Measurements from ENCODE around the gene MTHFS.

Gene MTHFS

GRCh38 chr15:79878078-79878705 lies 18.6 kb downstream of the MTHFS start:
- no peak for FAIRE-seq
- no peak for DNase-seq (ENCODE audit: low spot score)

GRCh38 chr15:79875213-79875612 lies 21.6 kb downstream of the MTHFS start:
- DNase-seq (ENCODE audit: low spot score) (no peak), FAIRE-seq (no peak)

GRCh38 chr15:79874242-79874641 lies 22.6 kb downstream of the MTHFS start:
- DNase-seq (ENCODE audit: low spot score) (peak; percentile 14), FAIRE-seq (no peak)

GRCh38 chr15:79872358-79873017 lies 24.3 kb downstream of the MTHFS start:
- FAIRE-seq (no peak), DNase-seq (ENCODE audit: low spot score) (peak; percentile 24)

GRCh38 chr15:79868554-79868953 lies 28.3 kb downstream of the MTHFS start:
- DNase-seq (ENCODE audit: low spot score), result no peak
- FAIRE-seq, result no peak

- FAIRE-seq, result no peak
Measured at GRCh38 chr15:79863886-79864285, 32.9 kb downstream of the MTHFS start.

GRCh38 chr15:79862191-79862590 lies 34.6 kb downstream of the MTHFS start:
- FAIRE-seq, result no peak
- DNase-seq (ENCODE audit: low spot score), result no peak

More at GRCh38 chr15:79863886-79864285, 32.9 kb downstream of the MTHFS start:
- no peak for DNase-seq (ENCODE audit: low spot score)

- DNase-seq (ENCODE audit: low spot score) (no peak), FAIRE-seq (no peak)
Measured at GRCh38 chr15:79860661-79861060, 36.2 kb downstream of the MTHFS start.

- FAIRE-seq, result no peak
- no peak for DNase-seq (ENCODE audit: low spot score)
Measured at GRCh38 chr15:79858469-79858868, 38.3 kb downstream of the MTHFS start.

- DNase-seq (ENCODE audit: low spot score), result peak; percentile 68
- FAIRE-seq, result peak; percentile 71
Measured at GRCh38 chr15:79853492-79854328, 43.1 kb downstream of the MTHFS start.

- no peak for FAIRE-seq
- peak; percentile 47 for DNase-seq (ENCODE audit: low spot score)
Measured at GRCh38 chr15:79849789-79850188, 47.0 kb downstream of the MTHFS start.

GRCh38 chr15:79846539-79846938 lies 50.3 kb downstream of the MTHFS start:
- DNase-seq (ENCODE audit: low spot score) (no peak), FAIRE-seq (no peak)

GRCh38 chr15:79844221-79844620 lies 52.6 kb downstream of the MTHFS start:
- FAIRE-seq, result no peak
- no peak for DNase-seq (ENCODE audit: low spot score)

GRCh38 chr15:79837846-79838245 lies 59.0 kb downstream of the MTHFS start:
- FAIRE-seq, result no peak
- DNase-seq (ENCODE audit: low spot score), result no peak

GRCh38 chr15:79834495-79834894 lies 62.3 kb downstream of the MTHFS start:
- DNase-seq (ENCODE audit: low spot score) (no peak), FAIRE-seq (no peak)

- FAIRE-seq, result no peak
- no peak for DNase-seq (ENCODE audit: low spot score)
Measured at GRCh38 chr15:79832367-79833120, 64.3 kb downstream of the MTHFS start.

GRCh38 chr15:79831604-79832003 lies 65.2 kb downstream of the MTHFS start:
- DNase-seq (ENCODE audit: low spot score) (no peak), FAIRE-seq (no peak)

- DNase-seq (ENCODE audit: low spot score), result no peak
- no peak for FAIRE-seq
Measured at GRCh38 chr15:79829950-79830349, 66.9 kb downstream of the MTHFS start.

GRCh38 chr15:79828447-79828846 lies 68.4 kb downstream of the MTHFS start:
- DNase-seq (ENCODE audit: low spot score), result no peak
- no peak for FAIRE-seq

- no peak for DNase-seq (ENCODE audit: low spot score)
- no peak for FAIRE-seq
Measured at GRCh38 chr15:79826800-79827199, 70.0 kb downstream of the MTHFS start.

- FAIRE-seq, result no peak
- no peak for DNase-seq (ENCODE audit: low spot score)
Measured at GRCh38 chr15:79824136-79824701, 72.6 kb downstream of the MTHFS start.
